GM12878 (cell line): ENCODE data around the gene TMIGD2. TPM values are rescaled to one million over a fixed set of nuclear protein-coding genes. Genes with fewer than 3 reads are reported as not detected.

ENCODE experiments used
- CREB1 ChIP-seq: IDR thresholded peaks from 2 replicates; pipeline ENCODE4 v1.6.1; 2012; ENCODE audit warnings: low read depth, mild to moderate bottlenecking, inconsistent platforms
- DPF2 ChIP-seq: fragments of 450-650 bp; IDR thresholded peaks from 2 replicates; pipeline ENCODE4 v1.6.1; 2017; ENCODE audit warnings: mild to moderate bottlenecking
- GABPA ChIP-seq: IDR thresholded peaks from 2 replicates; pipeline ENCODE4 v1.6.1; 2014; ENCODE audit warnings: antibody characterized with exemption, low read depth, mild to moderate bottlenecking, inconsistent platforms
- GATAD2B ChIP-seq: fragments of 450-650 bp; conservative IDR thresholded peaks from 2 replicates; pipeline ENCODE4 v1.6.1; 2017; ENCODE audit warnings: low read depth, mild to moderate bottlenecking, moderate library complexity
- HCFC1 ChIP-seq: fragments of 150-350 bp; IDR thresholded peaks from 2 replicates; pipeline ENCODE4 v1.6.1; 2014; ENCODE audit warnings: low read length
- MTA2 ChIP-seq: fragments of 450-650 bp; IDR thresholded peaks from 2 replicates; pipeline ENCODE4 v1.6.1; 2016; ENCODE audit warnings: low read depth, mild to moderate bottlenecking, moderate library complexity
- POU2F2 ChIP-seq: IDR thresholded peaks from 3 replicates; pipeline ENCODE4 v1.6.1; 2011; ENCODE audit warnings: low read depth, mild to moderate bottlenecking, low read length, borderline replicate concordance
- REST ChIP-seq: IDR thresholded peaks from 2 replicates; pipeline ENCODE4 v1.6.1; 2012; ENCODE audit warnings: mild to moderate bottlenecking, low read depth, low read length
- SIX5 ChIP-seq: IDR thresholded peaks from 2 replicates; pipeline ENCODE4 v1.6.1; 2011; ENCODE audit warnings: mild to moderate bottlenecking, low read depth, low read length, moderate library complexity; ENCODE audit not compliant: severe bottlenecking
- SRF ChIP-seq, 2 experiments: IDR thresholded peaks; 2 replicates each; pipeline ENCODE4 v1.6.1; 2011; ENCODE audit warnings: low read depth in 2 of 2, low read length in 2 of 2, mild to moderate bottlenecking in 1 of 2, moderate library complexity in 1 of 2
- STAT3 ChIP-seq: IDR thresholded peaks from 2 replicates; pipeline ENCODE4 v1.6.1; 2011; ENCODE audit warnings: low read depth, low read length, improper control_type of control experiment
- TAF1 ChIP-seq: IDR thresholded peaks from 2 replicates; pipeline ENCODE4 v1.6.1; 2011; ENCODE audit warnings: mild to moderate bottlenecking, low read depth, low read length, borderline replicate concordance
- TCF12 ChIP-seq: IDR thresholded peaks from 2 replicates; pipeline ENCODE4 v1.6.1; 2011; ENCODE audit warnings: low read depth, mild to moderate bottlenecking, low read length
- ZBTB40 ChIP-seq: fragments of 450-650 bp; IDR thresholded peaks from 2 replicates; pipeline ENCODE4 v1.6.1; 2016; ENCODE audit warnings: mild to moderate bottlenecking, moderate library complexity, borderline replicate concordance
- ZNF207 ChIP-seq: fragments of 450-650 bp; IDR thresholded peaks from 2 replicates; pipeline ENCODE4 v1.6.1; 2014; ENCODE audit warnings: antibody characterized with exemption, mild to moderate bottlenecking, borderline replicate concordance
- ZNF687 ChIP-seq: fragments of 450-650 bp; IDR thresholded peaks from 2 replicates; pipeline ENCODE4 v1.6.1; 2017; ENCODE audit warnings: mild to moderate bottlenecking, moderate library complexity
- ZSCAN29 ChIP-seq: fragments of 450-650 bp; IDR thresholded peaks from 2 replicates; pipeline ENCODE4 v1.6.1; 2017; ENCODE audit warnings: mild to moderate bottlenecking, moderate library complexity
- polyA plus RNA-seq, 11 experiments: library from polyadenylated mRNA; depleted of rRNA in 4 of 11; unstranded in 6 of 11; stranded (reverse) in 5 of 11; fragments of >200 nt; fragmentation: Nextera tagmentation in 4 of 11; fragmentation: Illumina TruSeq in 1 of 11; extraction: Ambion mirVana in 4 of 11; extraction: Trizol in 1 of 11; gene quantifications; 1 replicate in 1 of 11; 2 replicates in 10 of 11; pipeline versions ENCODE4 v1.2.1 to v1.2.3, GENCODE V29; 2011 to 2016; ENCODE audit warnings: inconsistent platforms in 2 of 11, missing spikeins in 2 of 11, low read depth in 1 of 11
- total RNA-seq, 4 experiments: library from RNA; depleted of rRNA in 3 of 4; stranded (reverse); fragments of >200 nt in 3 of 4; fragmentation: Illumina TruSeq in 1 of 4; extraction: Trizol in 1 of 4; gene quantifications; 2 replicates each; pipeline versions ENCODE4 v1.2.1 to v1.2.3, GENCODE V29; 2013 to 2021

TMIGD2 gene
- total and polyA plus RNA-seq, 10 of the 15 experiments (the other 5 are each of a cell fraction or from before 2014, with no cell fraction given) = 0.09 to 0.40 (median 0.14) TPM; not detected in 5

- TF ChIP-seq REST (peak; percentile 31; the same call in 1 of the 2 replicates), POU2F2 (peak; percentile 80; the same call in 2 of the 3 replicates), ZNF687 (peak; percentile 57; the same call in 1 of the 2 replicates), CREB1 (peak; percentile 96), DPF2 (peak; percentile 98), STAT3 (0 out of 2 replicates have a peak, but pooled peaks have one; percentile 33), GATAD2B (peak; percentile 60; the same call in 1 of the 2 replicates), ZNF207 (peak; percentile 98), HCFC1 (peak; percentile 85), SIX5 (peak; percentile 73), SRF (IDR thresholded peaks at IDR 0.05; ENCODE audit: low read depth in 2 of 2, low read length in 2 of 2) (peak in 1 of 2 experiments; percentile 85; a peak in 2 of 4 replicates), ZSCAN29 (no peak), GABPA (peak; percentile 100), TCF12 (no peak; the same call in 1 of the 2 replicates), MTA2 (peak; percentile 10; the same call in 1 of the 2 replicates), TAF1 (peak; percentile 89), ZBTB40 (peak; percentile 99)
Measured at GRCh38 chr19:4246767-4247593, 55.2 kb downstream of the TMIGD2 start, which contains the start of gene YJU2 (continued).
